WTC11 (cell line): ENCODE measurements around the gene RPL35. TPM values are rescaled to one million over a fixed set of nuclear protein-coding genes. Genes with fewer than 3 reads are reported as not detected.
"Not testable (repeated sequence)": the region's sequence is repeated elsewhere in the genome, so short reads cannot be mapped to it uniquely, and the experiment has no call there.

Source experiments
- ATAC-seq: fragments of 200-7000 bp; cut with Tn5 transposase; 2 replicates; pipeline ENCODE4 v1.10.0; 2021; ENCODE audit warnings: mild to moderate bottlenecking, moderate library complexity
- CTCF ChIA-PET: fragments of 300-600 bp; sonication (Branson Sonifier 250); formaldehyde crosslinking; loops from one replicate; lab custom pipeline; 2021; ENCODE audit warnings: antibody characterized with exemption; lab: Charles Lee
- POLR2A ChIA-PET: fragments of 350-600 bp; sonication (Branson Sonifier 250); formaldehyde crosslinking; loops from one replicate; lab custom pipeline; 2021; ENCODE audit warnings: antibody characterized with exemption; lab: Charles Lee
- DNase-seq: peaks from one replicate; pipeline ENCODE4 v3.0.0; 2021; ENCODE audit warnings: low spot score
- H3K27ac Mint-ChIP-seq: 2 replicates; pipeline ENCODE4 v1.8.0; 2021; ENCODE audit warnings: mixed read lengths
- H3K27me3 Mint-ChIP-seq: 2 replicates; pipeline ENCODE4 v1.8.0; 2021; ENCODE audit warnings: low read depth, mild to moderate bottlenecking, moderate library complexity, mixed read lengths
- H3K36me3 Mint-ChIP-seq: 2 replicates; pipeline ENCODE4 v1.8.0; 2021; ENCODE audit warnings: mixed read lengths
- H3K4me1 Mint-ChIP-seq: 2 replicates; pipeline ENCODE4 v1.8.0; 2022; ENCODE audit warnings: mixed read lengths
- H3K4me3 Mint-ChIP-seq: 2 replicates; pipeline ENCODE4 v1.8.0; 2021; ENCODE audit warnings: mild to moderate bottlenecking, moderate library complexity, mixed read lengths
- H3K9me3 Mint-ChIP-seq: 2 replicates; pipeline ENCODE4 v1.8.0; 2021; ENCODE audit warnings: mixed read lengths
- ETV6 ChIP-seq: sonication (generic); formaldehyde crosslinking; IDR thresholded peaks from 2 replicates; pipeline ENCODE4 v1.8.1; 2022; ENCODE audit warnings: mild to moderate bottlenecking, missing genetic modification reagents
- GTF2I ChIP-seq: fragments of 250-450 bp; sonication (Bioruptor Pico); conservative IDR thresholded peaks from 2 replicates; pipeline ENCODE4 v1.4.0; 2021; ENCODE audit warnings: mild to moderate bottlenecking
- JAZF1 ChIP-seq: fragments of 250-450 bp; sonication (Bioruptor Pico); IDR thresholded peaks from 2 replicates; pipeline ENCODE4 v1.9.0; 2021; ENCODE audit warnings: moderate library complexity, mild to moderate bottlenecking, inconsistent platforms
- MYBL2 ChIP-seq: sonication (generic); formaldehyde crosslinking; IDR thresholded peaks from 2 replicates; pipeline ENCODE4 v1.8.1; 2023; ENCODE audit warnings: mild to moderate bottlenecking, moderate library complexity, missing genetic modification reagents
- NFYB ChIP-seq: sonication (generic); formaldehyde crosslinking; conservative IDR thresholded peaks from 2 replicates; pipeline ENCODE4 v1.8.0; 2022; ENCODE audit warnings: low read depth, missing genetic modification reagents
- RELA ChIP-seq: sonication (generic); formaldehyde crosslinking; IDR thresholded peaks from 2 replicates; pipeline ENCODE4 v1.8.1; 2022; ENCODE audit warnings: missing genetic modification reagents, mild to moderate bottlenecking, borderline replicate concordance
- RORB ChIP-seq: fragments of 250-450 bp; sonication (Bioruptor Pico); IDR thresholded peaks from 2 replicates; pipeline ENCODE4 v1.9.0; 2021; ENCODE audit warnings: mild to moderate bottlenecking
- SMAD3 ChIP-seq: sonication (generic); formaldehyde crosslinking; IDR thresholded peaks from 2 replicates; pipeline ENCODE4 v1.8.0; 2022; ENCODE audit warnings: missing genetic modification reagents, mild to moderate bottlenecking, borderline replicate concordance
- SMAD4 ChIP-seq: sonication (generic); formaldehyde crosslinking; IDR thresholded peaks from 2 replicates; pipeline ENCODE4 v1.8.0; 2022; ENCODE audit warnings: mild to moderate bottlenecking, missing genetic modification reagents
- TEAD1 ChIP-seq: sonication (generic); formaldehyde crosslinking; IDR thresholded peaks from 2 replicates; pipeline ENCODE4 v1.8.0; 2022; ENCODE audit warnings: mild to moderate bottlenecking, missing genetic modification reagents
- TP53 ChIP-seq: sonication (generic); formaldehyde crosslinking; IDR thresholded peaks from 2 replicates; pipeline ENCODE4 v1.8.1; 2023; ENCODE audit warnings: mild to moderate bottlenecking, missing genetic modification reagents
- ZNF121 ChIP-seq: sonication (generic); formaldehyde crosslinking; IDR thresholded peaks from 2 replicates; pipeline ENCODE4 v1.8.0; 2023; ENCODE audit warnings: missing genetic modification reagents
- ZNF232 ChIP-seq: sonication (generic); formaldehyde crosslinking; IDR thresholded peaks from 2 replicates; pipeline ENCODE4 v1.8.0; 2022; ENCODE audit warnings: mild to moderate bottlenecking, missing genetic modification reagents
- ZNF416 ChIP-seq: fragments of 250-450 bp; sonication (Bioruptor Pico); IDR thresholded peaks from 2 replicates; pipeline ENCODE4 v1.9.0; 2021; ENCODE audit warnings: mild to moderate bottlenecking, inconsistent platforms
- total RNA-seq: library from RNA; stranded (reverse); gene quantifications from 3 replicates; pipeline ENCODE4 v1.2.3, GENCODE V29; 2021
- TF ChIP-seq, protein P1 (sequence below): sonication (generic); formaldehyde crosslinking; IDR thresholded peaks from 2 replicates; pipeline ENCODE4 v1.8.1; 2023; ENCODE audit warnings: mild to moderate bottlenecking, moderate library complexity, missing genetic modification reagents
- TF ChIP-seq, protein P2 (sequence below): fragments of 250-450 bp; sonication (Bioruptor Pico); IDR thresholded peaks from 2 replicates; pipeline ENCODE4 v1.9.0; 2021; ENCODE audit warnings: mild to moderate bottlenecking
- TF ChIP-seq, protein P3 (sequence below): fragments of 250-450 bp; sonication (Bioruptor Pico); IDR thresholded peaks from 2 replicates; pipeline ENCODE4 v1.9.0; 2021; ENCODE audit warnings: mild to moderate bottlenecking
- TF ChIP-seq, protein P4 (sequence below): fragments of 200-600 bp; IDR thresholded peaks from 2 replicates; pipeline ENCODE4 v1.8.0; 2022; ENCODE audit warnings: antibody characterized with exemption

RPL35 gene
- total RNA-seq, 1 experiment from 2014 or later: 1,710 TPM

DNA sequence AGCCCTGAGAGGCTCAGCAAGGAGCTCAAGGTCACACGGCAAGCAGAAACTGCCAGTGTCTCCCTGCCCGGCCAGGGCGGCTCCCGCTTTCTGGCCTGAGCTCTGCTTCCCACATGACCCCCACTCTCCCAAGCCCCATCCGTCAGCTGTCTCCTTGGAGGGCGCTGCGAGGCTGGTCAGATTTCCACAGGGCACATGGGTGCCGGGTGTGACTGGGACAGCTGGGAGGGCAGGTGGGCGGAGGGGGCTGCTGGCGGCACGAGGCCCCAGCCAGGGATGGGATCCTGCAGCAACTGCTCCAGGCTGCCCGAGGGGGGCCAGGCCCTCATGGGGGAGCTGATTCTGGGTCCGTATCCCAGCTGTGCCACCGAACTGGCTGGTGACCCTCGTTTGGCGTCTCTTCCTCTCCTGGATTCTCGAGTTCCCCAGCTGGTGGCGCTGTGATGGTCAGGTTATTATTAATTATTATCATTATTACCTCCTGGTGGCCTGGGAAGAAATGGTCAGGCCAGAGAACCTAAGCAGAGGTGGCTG, 21.4 kb downstream of the RPL35 start:
- no peak overlapping the region for H3K27ac Mint-ChIP-seq
- TF ChIP-seq MYBL2 (CRISPR knock-in tag) (no peak), ETV6 (no peak), RORB (CRISPR knock-in tag) (no peak), RELA (no peak), ZNF416 (CRISPR knock-in tag) (no peak), TEAD1 (CRISPR knock-in tag) (no peak), NFYB (CRISPR knock-in tag) (no peak), ZNF232 (CRISPR knock-in tag) (no peak), GTF2I (CRISPR knock-in tag) (no peak), SMAD4 (CRISPR knock-in tag) (no peak), SMAD3 (no peak), TP53 (CRISPR knock-in tag) (no peak)
- TF ChIP-seq, protein P1, sequence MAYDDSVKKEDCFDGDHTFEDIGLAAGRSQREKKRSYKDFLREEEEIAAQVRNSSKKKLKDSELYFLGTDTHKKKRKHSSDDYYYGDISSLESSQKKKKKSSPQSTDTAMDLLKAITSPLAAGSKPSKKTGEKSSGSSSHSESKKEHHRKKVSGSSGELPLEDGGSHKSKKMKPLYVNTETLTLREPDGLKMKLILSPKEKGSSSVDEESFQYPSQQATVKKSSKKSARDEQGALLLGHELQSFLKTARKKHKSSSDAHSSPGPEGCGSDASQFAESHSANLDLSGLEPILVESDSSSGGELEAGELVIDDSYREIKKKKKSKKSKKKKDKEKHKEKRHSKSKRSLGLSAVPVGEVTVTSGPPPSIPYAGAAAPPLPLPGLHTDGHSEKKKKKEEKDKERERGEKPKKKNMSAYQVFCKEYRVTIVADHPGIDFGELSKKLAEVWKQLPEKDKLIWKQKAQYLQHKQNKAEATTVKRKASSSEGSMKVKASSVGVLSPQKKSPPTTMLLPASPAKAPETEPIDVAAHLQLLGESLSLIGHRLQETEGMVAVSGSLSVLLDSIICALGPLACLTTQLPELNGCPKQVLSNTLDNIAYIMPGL (CRISPR knock-in tag): no peak
- TF ChIP-seq, protein P2, sequence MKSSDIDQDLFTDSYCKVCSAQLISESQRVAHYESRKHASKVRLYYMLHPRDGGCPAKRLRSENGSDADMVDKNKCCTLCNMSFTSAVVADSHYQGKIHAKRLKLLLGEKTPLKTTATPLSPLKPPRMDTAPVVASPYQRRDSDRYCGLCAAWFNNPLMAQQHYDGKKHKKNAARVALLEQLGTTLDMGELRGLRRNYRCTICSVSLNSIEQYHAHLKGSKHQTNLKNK (CRISPR knock-in tag): no peak
- TF ChIP-seq, protein P3, sequence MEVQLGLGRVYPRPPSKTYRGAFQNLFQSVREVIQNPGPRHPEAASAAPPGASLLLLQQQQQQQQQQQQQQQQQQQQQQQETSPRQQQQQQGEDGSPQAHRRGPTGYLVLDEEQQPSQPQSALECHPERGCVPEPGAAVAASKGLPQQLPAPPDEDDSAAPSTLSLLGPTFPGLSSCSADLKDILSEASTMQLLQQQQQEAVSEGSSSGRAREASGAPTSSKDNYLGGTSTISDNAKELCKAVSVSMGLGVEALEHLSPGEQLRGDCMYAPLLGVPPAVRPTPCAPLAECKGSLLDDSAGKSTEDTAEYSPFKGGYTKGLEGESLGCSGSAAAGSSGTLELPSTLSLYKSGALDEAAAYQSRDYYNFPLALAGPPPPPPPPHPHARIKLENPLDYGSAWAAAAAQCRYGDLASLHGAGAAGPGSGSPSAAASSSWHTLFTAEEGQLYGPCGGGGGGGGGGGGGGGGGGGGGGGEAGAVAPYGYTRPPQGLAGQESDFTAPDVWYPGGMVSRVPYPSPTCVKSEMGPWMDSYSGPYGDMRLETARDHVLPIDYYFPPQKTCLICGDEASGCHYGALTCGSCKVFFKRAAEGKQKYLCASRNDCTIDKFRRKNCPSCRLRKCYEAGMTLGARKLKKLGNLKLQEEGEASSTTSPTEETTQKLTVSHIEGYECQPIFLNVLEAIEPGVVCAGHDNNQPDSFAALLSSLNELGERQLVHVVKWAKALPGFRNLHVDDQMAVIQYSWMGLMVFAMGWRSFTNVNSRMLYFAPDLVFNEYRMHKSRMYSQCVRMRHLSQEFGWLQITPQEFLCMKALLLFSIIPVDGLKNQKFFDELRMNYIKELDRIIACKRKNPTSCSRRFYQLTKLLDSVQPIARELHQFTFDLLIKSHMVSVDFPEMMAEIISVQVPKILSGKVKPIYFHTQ: no peak
- TF ChIP-seq, all 79 proteins: peak for 0
- Mint-ChIP-seq H3K4me1 (peaks cover 3% of the 10 kb centered on the region; the same call in 1 of the 2 replicates), H3K36me3 (no peaks in the 10 kb centered on the region), H3K4me3 (no peak overlapping the region), H3K9me3 (peaks cover 3% of the 10 kb centered on the region; the same call in 1 of the 2 replicates), H3K27me3 (no peaks in the 10 kb centered on the region)
- CTCF ChIA-PET: interaction anchor here (0.6 to 12.7 kb wide), 41 partner anchors 10 to 465 kb away, joined by 3 to 323 read pairs (median 5); partner anchors contain the start of genes ARPC5L, NR6A1, OLFML2A and RPL35
- peak; percentile 15 for ATAC-seq
- POLR2A ChIA-PET: interaction anchor here (0.6 to 1.7 kb wide), 7 partner anchors 16 to 69 kb away, joined by 3 to 7 read pairs (median 6); partner anchors contain the start of genes NR6A1 and OLFML2A
- peak; percentile 61 for DNase-seq

DNA sequence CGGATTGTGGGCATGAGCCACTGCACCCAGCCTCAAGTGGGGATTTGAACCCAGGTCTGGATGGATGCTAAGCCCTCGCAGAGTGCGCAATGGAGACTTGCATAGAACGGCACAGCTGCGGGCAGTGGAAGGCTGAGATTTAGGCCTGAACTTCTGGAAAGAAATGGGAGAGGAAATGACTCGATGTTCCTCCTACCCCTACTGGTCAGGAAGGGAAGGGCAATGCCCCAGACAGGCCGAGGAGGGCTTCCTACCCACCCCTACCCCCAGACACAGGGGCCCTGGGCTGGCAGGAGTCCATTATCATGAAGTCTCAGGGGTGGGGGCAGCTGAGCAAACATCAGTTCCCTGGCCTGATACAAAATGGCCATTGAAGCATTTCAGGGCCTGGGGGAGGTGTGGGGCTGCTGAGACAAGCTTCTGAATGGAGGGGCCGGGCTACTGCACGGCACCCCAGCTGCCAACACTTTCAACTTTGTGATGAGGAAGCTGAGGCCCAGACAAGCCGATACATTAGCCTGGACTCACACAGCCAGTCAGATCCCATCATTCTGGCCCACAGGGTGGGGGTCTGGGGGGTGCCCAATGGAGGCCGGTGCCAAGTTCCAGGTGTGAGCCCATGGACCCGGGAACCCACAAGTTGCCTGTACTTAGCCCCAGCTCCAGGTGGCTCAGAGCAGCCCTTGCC, 22.0 kb downstream of the RPL35 start:
- ATAC-seq: peak; percentile 90
- Mint-ChIP-seq H3K27me3 (no peaks in the 10 kb centered on the region), H3K4me3 (no peak overlapping the region), H3K9me3 (peaks cover 3% of the 10 kb centered on the region; the same call in 1 of the 2 replicates), H3K36me3 (no peaks in the 10 kb centered on the region), H3K27ac (peak overlapping the region; percentile 51), H3K4me1 (peaks cover 3% of the 10 kb centered on the region; the same call in 1 of the 2 replicates)
- ChIA-PET CTCF (interaction anchor here (0.6 to 12.7 kb wide), 38 partner anchors 9 to 464 kb away, joined by 3 to 323 read pairs (median 6); partner anchors contain the start of genes ARPC5L, NR6A1, OLFML2A and RPL35), POLR2A (interaction anchor here (1.0 to 1.7 kb wide), 5 partner anchors 17 to 68 kb away, joined by 3 to 7 read pairs (median 4); partner anchors contain the start of gene NR6A1)
- DNase-seq: peak; percentile 74
- TF ChIP-seq, protein P4, sequence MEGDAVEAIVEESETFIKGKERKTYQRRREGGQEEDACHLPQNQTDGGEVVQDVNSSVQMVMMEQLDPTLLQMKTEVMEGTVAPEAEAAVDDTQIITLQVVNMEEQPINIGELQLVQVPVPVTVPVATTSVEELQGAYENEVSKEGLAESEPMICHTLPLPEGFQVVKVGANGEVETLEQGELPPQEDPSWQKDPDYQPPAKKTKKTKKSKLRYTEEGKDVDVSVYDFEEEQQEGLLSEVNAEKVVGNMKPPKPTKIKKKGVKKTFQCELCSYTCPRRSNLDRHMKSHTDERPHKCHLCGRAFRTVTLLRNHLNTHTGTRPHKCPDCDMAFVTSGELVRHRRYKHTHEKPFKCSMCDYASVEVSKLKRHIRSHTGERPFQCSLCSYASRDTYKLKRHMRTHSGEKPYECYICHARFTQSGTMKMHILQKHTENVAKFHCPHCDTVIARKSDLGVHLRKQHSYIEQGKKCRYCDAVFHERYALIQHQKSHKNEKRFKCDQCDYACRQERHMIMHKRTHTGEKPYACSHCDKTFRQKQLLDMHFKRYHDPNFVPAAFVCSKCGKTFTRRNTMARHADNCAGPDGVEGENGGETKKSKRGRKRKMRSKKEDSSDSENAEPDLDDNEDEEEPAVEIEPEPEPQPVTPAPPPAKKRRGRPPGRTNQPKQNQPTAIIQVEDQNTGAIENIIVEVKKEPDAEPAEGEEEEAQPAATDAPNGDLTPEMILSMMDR: peak; percentile 70
- no peak for TF ChIP-seq JAZF1
- TF ChIP-seq ZNF121 (CRISPR knock-in tag): 0 out of 2 replicates have a peak, but pooled peaks have one; percentile 1
- TF ChIP-seq, all 79 proteins: peak for 2

DNA sequence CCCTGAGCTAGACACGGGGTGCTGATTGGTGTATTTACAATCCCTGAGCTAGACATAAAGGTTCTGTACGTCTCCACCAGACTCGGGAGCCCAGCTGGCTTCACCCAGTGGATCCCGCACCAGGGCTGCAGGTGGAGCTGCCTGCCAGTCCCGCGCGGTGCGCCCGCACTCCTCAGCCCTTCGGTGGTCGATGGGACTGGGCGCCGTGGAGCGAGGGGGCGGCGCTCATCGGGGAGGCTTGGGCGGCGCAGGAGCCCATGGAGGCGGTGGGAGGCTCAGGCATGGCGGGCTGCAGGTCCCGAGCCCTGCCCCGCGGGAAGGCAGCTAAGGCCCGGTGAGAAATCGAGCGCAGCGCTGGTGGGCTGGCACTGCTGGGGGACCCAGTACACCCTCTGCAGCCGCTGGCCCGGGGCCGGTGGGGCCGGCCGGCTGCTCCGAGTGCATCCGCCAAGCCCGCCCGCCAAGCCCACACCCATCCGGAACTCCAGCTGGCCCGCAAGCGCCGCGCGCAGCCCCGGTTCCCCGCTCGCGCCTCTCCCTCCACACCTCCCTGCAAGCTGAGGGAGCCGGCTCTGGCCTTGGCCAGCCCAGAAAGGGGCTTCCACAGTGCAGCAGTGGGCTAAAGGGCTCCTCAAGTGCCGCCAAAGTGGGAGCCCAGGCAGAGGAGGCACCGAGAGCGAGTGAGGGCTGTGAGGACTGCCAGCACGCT, 23.0 kb downstream of the RPL35 start:
- not testable (repeated sequence) for H3K4me3 Mint-ChIP-seq, H3K4me1 Mint-ChIP-seq, ATAC-seq, H3K27ac Mint-ChIP-seq, H3K36me3 Mint-ChIP-seq, DNase-seq, H3K9me3 Mint-ChIP-seq, H3K27me3 Mint-ChIP-seq
- ChIA-PET CTCF (interaction anchor here (1.2 to 12.7 kb wide), 15 partner anchors 8 to 302 kb away, joined by 3 to 323 read pairs (median 11); partner anchors contain the start of genes NR6A1, OLFML2A and WDR38), POLR2A (interaction anchor here (0.6 to 1.7 kb wide), 3 partner anchors 28 to 124 kb away, joined by 3 to 6 read pairs (median 4); no protein-coding TSS in a partner anchor)
